Measurements from ENCODE around the gene SMAP2.

GRCh38 chr1:40389871-40390560 lies 16.5 kb downstream of the SMAP2 start:
- TF ChIP-seq CTCF (IDR thresholded peaks at IDR 0.05) (no peak), POLR2A (IDR thresholded peaks at IDR 0.05) (peak in 1 of 3 donors; percentile 30)

All from body of pancreas (tissue), 4 donors.